Activated T-cell treated with anti-CD3 and anti-CD28 coated beads, Interleukin-2, amount 50 U/mL, for 24 hours (primary cell): ENCODE data around the gene LSM14A.
"Not testable (repeated sequence)": the region's sequence is repeated elsewhere in the genome, so short reads cannot be mapped to it uniquely, and the experiment has no call there.

Experiments used
- DNase-seq: peaks from one replicate; pipeline ENCODE4 v3.0.0-alpha.2; 2020
- H3K27ac Mint-ChIP-seq: 2 replicates; pipeline ENCODE4 v1.8.0; 2020; ENCODE audit warnings: mild to moderate bottlenecking, mixed read lengths
- H3K27me3 Mint-ChIP-seq: 2 replicates; pipeline ENCODE4 v1.8.0; 2020; ENCODE audit warnings: mixed read lengths
- H3K36me3 Mint-ChIP-seq: 2 replicates; pipeline ENCODE4 v1.8.0; 2020; ENCODE audit warnings: low read depth, mixed read lengths
- H3K4me1 Mint-ChIP-seq: 2 replicates; pipeline ENCODE4 v1.8.0; 2020; ENCODE audit warnings: low read depth, mixed read lengths
- H3K4me3 Mint-ChIP-seq: 2 replicates; pipeline ENCODE4 v1.8.0; 2020; ENCODE audit warnings: mild to moderate bottlenecking, moderate library complexity, mixed read lengths
- H3K9me3 Mint-ChIP-seq: 2 replicates; pipeline ENCODE4 v1.8.0; 2020; ENCODE audit warnings: mixed read lengths

Gene LSM14A

GRCh38 chr19:34171877-34172660 is at the start of gene LSM14A:
TSS of gene LSM14A (plus strand) at chr19:34172504. CDS start at chr19:34172643, 139 bp downstream.
- Mint-ChIP-seq H3K27ac (peak within 1 kb of the TSS; percentile 100), H3K4me1 (peaks cover 40% of the 10 kb centered on the region), H3K36me3 (peaks cover 42% of the 10 kb centered on the region), H3K27me3 (no peaks in the 10 kb centered on the region), H3K4me3 (peak within 1 kb of the TSS; percentile 92), H3K9me3 (no peaks in the 10 kb centered on the region)
- DNase-seq = peak; percentile 94

GRCh38 chr19:34124828-34125227 is 47.5 kb upstream of the LSM14A start:
- H3K36me3 Mint-ChIP-seq = no peaks in the 10 kb centered on the region
- DNase-seq = no peak

GRCh38 chr19:34126966-34127365 is 45.3 kb upstream of the LSM14A start:
- H3K4me3 Mint-ChIP-seq = no peak overlapping the region
- H3K36me3 Mint-ChIP-seq = no peaks in the 10 kb centered on the region
- no peak for DNase-seq
- H3K9me3 Mint-ChIP-seq = no peaks in the 10 kb centered on the region
- H3K4me1 Mint-ChIP-seq = no peaks in the 10 kb centered on the region
- H3K27ac Mint-ChIP-seq = no peak overlapping the region
- no peaks in the 10 kb centered on the region for H3K27me3 Mint-ChIP-seq

More at GRCh38 chr19:34124828-34125227, 47.5 kb upstream of the LSM14A start:
- H3K27ac Mint-ChIP-seq = no peak overlapping the region
- peaks cover 2% of the 10 kb centered on the region for H3K4me1 Mint-ChIP-seq
- H3K27me3 Mint-ChIP-seq = no peaks in the 10 kb centered on the region
- no peaks in the 10 kb centered on the region for H3K9me3 Mint-ChIP-seq
- no peak overlapping the region for H3K4me3 Mint-ChIP-seq

GRCh38 chr19:34127684-34128189 is 44.6 kb upstream of the LSM14A start:
- no peaks in the 10 kb centered on the region for H3K4me1 Mint-ChIP-seq
- no peaks in the 10 kb centered on the region for H3K36me3 Mint-ChIP-seq
- H3K9me3 Mint-ChIP-seq = no peaks in the 10 kb centered on the region
- H3K4me3 Mint-ChIP-seq = no peak overlapping the region
- no peak overlapping the region for H3K27ac Mint-ChIP-seq
- H3K27me3 Mint-ChIP-seq = no peaks in the 10 kb centered on the region
- no peak for DNase-seq

GRCh38 chr19:34128558-34129250 is 43.6 kb upstream of the LSM14A start:
- Mint-ChIP-seq H3K9me3 (no peaks in the 10 kb centered on the region), H3K27me3 (no peaks in the 10 kb centered on the region), H3K4me1 (no peaks in the 10 kb centered on the region), H3K36me3 (no peaks in the 10 kb centered on the region), H3K4me3 (no peak overlapping the region), H3K27ac (no peak overlapping the region)
- DNase-seq = no peak

GRCh38 chr19:34131100-34131499 is 41.2 kb upstream of the LSM14A start:
- no peak overlapping the region for H3K27ac Mint-ChIP-seq
- peaks cover 4% of the 10 kb centered on the region for H3K36me3 Mint-ChIP-seq
- H3K4me3 Mint-ChIP-seq = no peak overlapping the region
- H3K27me3 Mint-ChIP-seq = no peaks in the 10 kb centered on the region
- H3K9me3 Mint-ChIP-seq = no peaks in the 10 kb centered on the region
- DNase-seq = no peak
- peaks cover 13% of the 10 kb centered on the region for H3K4me1 Mint-ChIP-seq

- DNase-seq, H3K27me3 Mint-ChIP-seq, H3K9me3 Mint-ChIP-seq, H3K27ac Mint-ChIP-seq, H3K4me3 Mint-ChIP-seq, H3K36me3 Mint-ChIP-seq: not testable (repeated sequence)
- H3K4me1 Mint-ChIP-seq = peaks cover 13% of the 10 kb centered on the region
Observed at GRCh38 chr19:34132145-34132544, 40.2 kb upstream of the LSM14A start.

- not testable (repeated sequence) for H3K9me3 Mint-ChIP-seq, H3K4me3 Mint-ChIP-seq, H3K27ac Mint-ChIP-seq, H3K36me3 Mint-ChIP-seq, H3K27me3 Mint-ChIP-seq, DNase-seq
- H3K4me1 Mint-ChIP-seq = peaks cover 13% of the 10 kb centered on the region
Observed at GRCh38 chr19:34132706-34133105, 39.6 kb upstream of the LSM14A start.

- peak; percentile 96 for DNase-seq
- peaks cover 13% of the 10 kb centered on the region for H3K4me1 Mint-ChIP-seq
- H3K36me3 Mint-ChIP-seq = peaks cover 4% of the 10 kb centered on the region
- H3K9me3 Mint-ChIP-seq = no peaks in the 10 kb centered on the region
- peak overlapping the region; percentile 94 for H3K4me3 Mint-ChIP-seq
- no peaks in the 10 kb centered on the region for H3K27me3 Mint-ChIP-seq
- peak overlapping the region; percentile 98 for H3K27ac Mint-ChIP-seq
Observed at GRCh38 chr19:34134190-34135053, 37.9 kb upstream of the LSM14A start.

GRCh38 chr19:34135054-34135800 is 37.1 kb upstream of the LSM14A start:
- H3K9me3 Mint-ChIP-seq = no peaks in the 10 kb centered on the region
- H3K27me3 Mint-ChIP-seq = no peaks in the 10 kb centered on the region
- peak overlapping the region; percentile 94 for H3K4me3 Mint-ChIP-seq
- no peak for DNase-seq
- H3K36me3 Mint-ChIP-seq = peaks cover 4% of the 10 kb centered on the region
- peak overlapping the region; percentile 98 for H3K27ac Mint-ChIP-seq
- peaks cover 13% of the 10 kb centered on the region for H3K4me1 Mint-ChIP-seq

- peak overlapping the region; percentile 94 for H3K4me3 Mint-ChIP-seq
- H3K9me3 Mint-ChIP-seq = no peaks in the 10 kb centered on the region
- peak overlapping the region; percentile 98 for H3K27ac Mint-ChIP-seq
Observed at GRCh38 chr19:34135821-34136611, 36.3 kb upstream of the LSM14A start.

GRCh38 chr19:34141025-34141424 is 31.3 kb upstream of the LSM14A start:
- no peak overlapping the region for H3K27ac Mint-ChIP-seq
- H3K36me3 Mint-ChIP-seq = no peaks in the 10 kb centered on the region
- H3K4me3 Mint-ChIP-seq = no peak overlapping the region
- DNase-seq = no peak
- peaks cover under 1% of the 10 kb centered on the region for H3K4me1 Mint-ChIP-seq
- H3K27me3 Mint-ChIP-seq = no peaks in the 10 kb centered on the region
- H3K9me3 Mint-ChIP-seq = no peaks in the 10 kb centered on the region

More at GRCh38 chr19:34135821-34136611, 36.3 kb upstream of the LSM14A start:
- H3K27me3 Mint-ChIP-seq = no peaks in the 10 kb centered on the region
- DNase-seq = no peak
- H3K36me3 Mint-ChIP-seq = peaks cover 4% of the 10 kb centered on the region
- H3K4me1 Mint-ChIP-seq = peaks cover 13% of the 10 kb centered on the region

- Mint-ChIP-seq H3K27ac (no peak overlapping the region), H3K4me1 (no peaks in the 10 kb centered on the region), H3K4me3 (no peak overlapping the region), H3K9me3 (no peaks in the 10 kb centered on the region), H3K36me3 (no peaks in the 10 kb centered on the region), H3K27me3 (no peaks in the 10 kb centered on the region)
- no peak for DNase-seq
Observed at GRCh38 chr19:34142440-34142839, 29.9 kb upstream of the LSM14A start.
